IMR-90 (cell line): ENCODE measurements around the gene SLC6A9. TPM values are rescaled to one million over a fixed set of nuclear protein-coding genes. Genes with fewer than 3 reads are reported as not detected.
A peak's percentile ranks its signal among the peaks of the same experiment; 100 is the strongest.

Source experiments
- ATAC-seq: fragments of 200-7000 bp; cut with Tn5 transposase; 2 replicates; pipeline ENCODE4 v1.9.1; 2020; ENCODE audit warnings: low read depth, mild to moderate bottlenecking, moderate library complexity
- BruUV-seq: library from RNA; stranded (reverse); fragments of 400-500 nt; replicated peaks from 2 replicates; lab custom pipeline; 2021; lab: Mats Ljungman, UMichigan
- CTCF ChIA-PET: fragments of 300-600 bp; formaldehyde crosslinking; extraction: SDS; loops from one replicate; lab custom pipeline; 2021; ENCODE audit warnings: antibody characterized with exemption; lab: Yijun Ruan, JAX
- POLR2A ChIA-PET: fragments of 300-600 bp; sonication (Branson Sonifier 250); formaldehyde crosslinking; loops from one replicate; lab custom pipeline; 2022; ENCODE audit warnings: antibody characterized with exemption; ENCODE audit not compliant: unreplicated experiment; lab: Charles Lee
- DNase-seq: peaks from one replicate; pipeline ENCODE4 v3.0.0; 2013
- H2AFZ ChIP-seq: replicated peaks from 2 replicates; pipeline ENCODE3; 2013; ENCODE audit warnings: low read length, mild to moderate bottlenecking; ENCODE audit not compliant: poor library complexity
- H2AK5ac ChIP-seq: 2 replicates; pipeline ENCODE4 v1.6.1; 2013; ENCODE audit warnings: low read depth, low read length, inconsistent platforms
- H2AK9ac ChIP-seq: replicated peaks from 2 replicates; pipeline ENCODE3; 2013; ENCODE audit warnings: mild to moderate bottlenecking, low read depth, low read length, moderate library complexity; ENCODE audit not compliant: poor library complexity
- H2BK120ac ChIP-seq: 2 replicates; pipeline ENCODE4 v1.6.1; 2013; ENCODE audit warnings: low read depth, low read length, inconsistent platforms
- H2BK15ac ChIP-seq: 3 replicates; pipeline ENCODE4 v1.6.1; 2013; ENCODE audit warnings: low read depth, low read length, inconsistent platforms
- H2BK20ac ChIP-seq: 2 replicates; pipeline ENCODE4 v1.6.1; 2013; ENCODE audit warnings: low read depth, mild to moderate bottlenecking, inconsistent platforms, low read length, moderate library complexity
- H2BK5ac ChIP-seq: 2 replicates; pipeline ENCODE4 v1.6.1; 2013; ENCODE audit warnings: mild to moderate bottlenecking, low read depth, low read length, inconsistent platforms; ENCODE audit not compliant: poor library complexity, severe bottlenecking
- H3K14ac ChIP-seq: replicated peaks from 2 replicates; pipeline ENCODE4 v1.6.1; 2013; ENCODE audit warnings: low read depth, low read length, inconsistent platforms
- H3K18ac ChIP-seq: 2 replicates; pipeline ENCODE4 v1.6.1; 2013; ENCODE audit warnings: low read depth, low read length, control low read depth
- H3K23ac ChIP-seq: 2 replicates; pipeline ENCODE4 v1.6.1; 2013; ENCODE audit warnings: low read depth, low read length, inconsistent platforms
- H3K27ac ChIP-seq: 2 replicates; pipeline ENCODE4 v1.5.1; 2013; ENCODE audit warnings: mild to moderate bottlenecking, control low read depth, low read length; ENCODE audit not compliant: insufficient read depth
- H3K27me3 ChIP-seq: 2 replicates; pipeline ENCODE4 v1.6.1; 2013; ENCODE audit warnings: low read length; ENCODE audit not compliant: control insufficient read depth, insufficient read depth
- H3K36me3 ChIP-seq: 2 replicates; pipeline ENCODE4 v1.6.1; 2013; ENCODE audit warnings: low read length, mixed read lengths; ENCODE audit not compliant: control insufficient read depth, insufficient read depth
- H3K4ac ChIP-seq: 2 replicates; pipeline ENCODE4 v1.6.1; 2013; ENCODE audit warnings: low read depth, low read length, inconsistent platforms
- H3K4me1 ChIP-seq: 2 replicates; pipeline ENCODE4 v1.6.1; 2013; ENCODE audit warnings: low read length, mixed read lengths; ENCODE audit not compliant: control insufficient read depth, insufficient read depth
- H3K4me2 ChIP-seq: 2 replicates; pipeline ENCODE4 v1.6.1; 2013; ENCODE audit warnings: low read depth, mild to moderate bottlenecking, control low read depth, low read length, moderate library complexity
- H3K4me3 ChIP-seq: 2 replicates; pipeline ENCODE4 v1.5.1; 2013; ENCODE audit warnings: low read depth, mild to moderate bottlenecking, control low read depth, low read length, moderate library complexity; ENCODE audit not compliant: insufficient read depth
- H3K56ac ChIP-seq: 2 replicates; pipeline ENCODE4 v1.6.1; 2013; ENCODE audit warnings: low read length, inconsistent platforms; ENCODE audit not compliant: insufficient read depth; ENCODE audit errors: extremely low read depth
- H3K79me1 ChIP-seq, 2 experiments: 2 replicates each; pipeline ENCODE4 v1.6.1; 2013; ENCODE audit warnings: low read length in 2 of 2, inconsistent platforms in 1 of 2, low read depth in 1 of 2
- H3K9ac ChIP-seq: 2 replicates; pipeline ENCODE4 v1.6.1; 2013; ENCODE audit warnings: low read depth, low read length, control low read depth
- H3K9me1 ChIP-seq: 2 replicates; pipeline ENCODE4 v1.6.1; 2013; ENCODE audit warnings: low read length, inconsistent platforms; ENCODE audit not compliant: insufficient read depth
- H3K9me3 ChIP-seq: 2 replicates; pipeline ENCODE4 v1.6.1; 2013; ENCODE audit warnings: low read length; ENCODE audit not compliant: control insufficient read depth, insufficient read depth
- H4K20me1 ChIP-seq: 2 replicates; pipeline ENCODE4 v1.6.1; 2013; ENCODE audit warnings: low read length, inconsistent platforms; ENCODE audit not compliant: insufficient read depth
- H4K5ac ChIP-seq: 2 replicates; pipeline ENCODE4 v1.6.1; 2013; ENCODE audit warnings: mild to moderate bottlenecking, low read depth, low read length, control low read depth
- H4K8ac ChIP-seq, 2 experiments: 2 replicates each; pipeline ENCODE4 v1.6.1; 2013; ENCODE audit warnings: low read depth in 2 of 2, low read length in 2 of 2, control low read depth in 1 of 2, inconsistent platforms in 1 of 2
- H4K91ac ChIP-seq: 2 replicates; pipeline ENCODE4 v1.6.1; 2013; ENCODE audit warnings: low read depth, low read length, inconsistent platforms; ENCODE audit not compliant: insufficient read depth
- BHLHE40 ChIP-seq: fragments of 150-350 bp; IDR thresholded peaks from 2 replicates; pipeline ENCODE4 v1.6.1; 2016; ENCODE audit warnings: mild to moderate bottlenecking, low read depth, low read length
- ELK1 ChIP-seq: fragments of 150-350 bp; IDR thresholded peaks from 2 replicates; pipeline ENCODE4 v1.6.1; 2016; ENCODE audit warnings: low read depth, mild to moderate bottlenecking, low read length, moderate library complexity, borderline replicate concordance
- NFE2L2 ChIP-seq: fragments of 150-350 bp; IDR thresholded peaks from 2 replicates; pipeline ENCODE4 v1.6.1; 2016; ENCODE audit warnings: low read depth, mild to moderate bottlenecking, low read length
- RCOR1 ChIP-seq: IDR thresholded peaks from 2 replicates; pipeline ENCODE4 v1.6.1; 2012; ENCODE audit warnings: mild to moderate bottlenecking, low read length, improper control_type of control experiment; ENCODE audit not compliant: insufficient replicate concordance
- WGBS, 2 experiments: methylation state at CpG; one replicate each; pipeline versions ENCODE4 v1.1.5 to v1.1.7; 2013; ENCODE audit warnings: missing lambda C conversion rate in 2 of 2; ENCODE audit not compliant: insufficient read length in 1 of 2; ENCODE audit errors: extremely low coverage in 2 of 2; 5-methylcytosine and 5-hydroxymethylcytosine counted together
- dilution Hi-C: fragments of 300-500 bp; cut with HindIII; formaldehyde crosslinking; loops from one replicate; pipeline ENCODE4 v1.14.3; 2018; ENCODE audit warnings: low sequenced_read_pairs; ENCODE audit not compliant: unreplicated experiment
- in situ Hi-C: fragments of 300-500 bp; cut with MboI; formaldehyde crosslinking; loops from 3 replicates; pipeline ENCODE4 v1.14.3; 2019; ENCODE audit warnings: low sequenced_read_pairs, inconsistent platforms, mixed read lengths
- intact Hi-C: fragments of 100-400 bp; cut with micrococcal nuclease; formaldehyde crosslinking; loops from 2 replicates; pipeline ENCODE4 v1.10.0; 2022
- polyA plus RNA-seq, 3 experiments: library from polyadenylated mRNA; depleted of rRNA; stranded (reverse); fragments of >200 nt; gene quantifications; 2 replicates each; pipeline ENCODE4 v1.2.3, GENCODE V29; 2012; ENCODE audit warnings: low replicate concordance in 1 of 3
- total RNA-seq: library from RNA; depleted of rRNA; stranded (reverse); fragments of >200 nt; gene quantifications from 2 replicates; pipeline ENCODE4 v1.2.3, GENCODE V29; 2012
- TF ChIP-seq, protein P1 (sequence below): conservative IDR thresholded peaks from 2 replicates; pipeline ENCODE4 v1.5.1; 2012; ENCODE audit warnings: mild to moderate bottlenecking, low read depth, low read length, improper control_type of control experiment

Gene SLC6A9
- total and polyA plus RNA-seq, 2 of the 4 experiments (the other 2 are of a cell fraction) = 2.0 to 6.6 TPM

DNA sequence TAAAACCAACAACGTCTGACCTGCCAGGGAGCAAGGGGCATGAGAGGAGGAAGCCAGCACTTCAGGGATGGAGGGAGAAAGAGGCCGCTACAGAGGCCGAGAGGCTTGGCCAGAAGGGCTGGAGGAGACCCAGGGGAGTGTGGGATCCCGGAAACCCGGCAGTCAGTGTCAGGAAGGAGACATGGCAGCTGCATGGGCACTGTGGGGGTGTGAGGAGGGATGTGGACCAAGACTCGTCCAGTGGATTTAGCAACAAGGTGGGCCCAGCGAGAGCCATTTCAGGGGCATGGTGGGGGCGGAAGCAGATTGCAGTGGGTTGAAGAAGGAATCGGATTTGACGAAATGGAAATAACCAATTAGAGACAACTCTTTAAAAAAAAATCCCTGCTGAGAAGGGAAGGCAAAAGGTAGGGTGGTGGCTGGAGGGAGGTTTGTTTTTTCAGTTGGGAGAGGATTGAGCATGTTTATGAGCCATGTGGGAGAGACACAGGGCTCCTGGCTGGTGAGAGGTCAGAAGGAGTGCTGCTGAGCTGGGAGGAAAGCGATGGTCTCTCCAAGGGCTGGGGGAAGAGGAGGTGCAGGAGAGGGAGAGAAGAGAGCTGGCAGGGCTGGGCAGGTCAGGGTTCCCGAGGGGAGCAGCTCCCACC, 47.9 kb downstream of the SLC6A9 start:
- WGBS, 2 experiments = 25% methylated on average over 1 of the region's 12 CpGs; no CpG with 5 or more reads in 1 of the 2 experiments
- H2BK120ac ChIP-seq = no peak overlapping the region
- peaks cover 25% of the 10 kb centered on the region for H3K4me1 ChIP-seq
- no peak for TF ChIP-seq RCOR1
- TF ChIP-seq NFE2L2 = no peak
- TF ChIP-seq ELK1 = no peak
- TF ChIP-seq BHLHE40 = no peak
- TF ChIP-seq, protein P1, sequence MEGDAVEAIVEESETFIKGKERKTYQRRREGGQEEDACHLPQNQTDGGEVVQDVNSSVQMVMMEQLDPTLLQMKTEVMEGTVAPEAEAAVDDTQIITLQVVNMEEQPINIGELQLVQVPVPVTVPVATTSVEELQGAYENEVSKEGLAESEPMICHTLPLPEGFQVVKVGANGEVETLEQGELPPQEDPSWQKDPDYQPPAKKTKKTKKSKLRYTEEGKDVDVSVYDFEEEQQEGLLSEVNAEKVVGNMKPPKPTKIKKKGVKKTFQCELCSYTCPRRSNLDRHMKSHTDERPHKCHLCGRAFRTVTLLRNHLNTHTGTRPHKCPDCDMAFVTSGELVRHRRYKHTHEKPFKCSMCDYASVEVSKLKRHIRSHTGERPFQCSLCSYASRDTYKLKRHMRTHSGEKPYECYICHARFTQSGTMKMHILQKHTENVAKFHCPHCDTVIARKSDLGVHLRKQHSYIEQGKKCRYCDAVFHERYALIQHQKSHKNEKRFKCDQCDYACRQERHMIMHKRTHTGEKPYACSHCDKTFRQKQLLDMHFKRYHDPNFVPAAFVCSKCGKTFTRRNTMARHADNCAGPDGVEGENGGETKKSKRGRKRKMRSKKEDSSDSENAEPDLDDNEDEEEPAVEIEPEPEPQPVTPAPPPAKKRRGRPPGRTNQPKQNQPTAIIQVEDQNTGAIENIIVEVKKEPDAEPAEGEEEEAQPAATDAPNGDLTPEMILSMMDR = no peak
- H4K5ac ChIP-seq = no peak overlapping the region
- H2BK5ac ChIP-seq = no peak overlapping the region
- intact Hi-C loops (no loop called here), dilution Hi-C loops (no loop called here), in situ Hi-C loops (no loop called here)
- no peak overlapping the region for H2BK15ac ChIP-seq
- H3K36me3 ChIP-seq = peaks cover 35% of the 10 kb centered on the region
- H3K14ac ChIP-seq = no peak overlapping the region
- no peaks in the 10 kb centered on the region for H3K9me3 ChIP-seq
- CTCF ChIA-PET = no interaction called here
- no peak overlapping the region for H3K4me2 ChIP-seq
- no peak overlapping the region for H2BK20ac ChIP-seq
- no peak overlapping the region for H3K56ac ChIP-seq
- DNase-seq (no peak), ATAC-seq (no peak)
- BruUV-seq = no TSS peak
- peaks cover 39% of the 10 kb centered on the region for H3K9me1 ChIP-seq
- POLR2A ChIA-PET = no interaction called here
- no peak overlapping the region for H4K91ac ChIP-seq
- no peak overlapping the region for H2AK9ac ChIP-seq
- H3K4ac ChIP-seq = no peak overlapping the region
- no peaks in the 10 kb centered on the region for H3K27me3 ChIP-seq
- H3K4me3 ChIP-seq = no peak overlapping the region
- H2AK5ac ChIP-seq = no peak overlapping the region
- peaks cover 44% of the 10 kb centered on the region for H4K20me1 ChIP-seq
- H3K79me1 ChIP-seq = peaks cover 27 to 61% of the 10 kb centered on the region in 2 experiments
- H3K9ac ChIP-seq = no peak overlapping the region
- no peak overlapping the region for H4K8ac ChIP-seq
- no peak overlapping the region for H3K27ac ChIP-seq
- H2AFZ ChIP-seq = peak overlapping the region; percentile 32
- H3K18ac ChIP-seq = no peak overlapping the region
- H3K23ac ChIP-seq = 0 out of 2 replicates have a peak overlapping the region, but pooled peaks have one; percentile 26
